Astrocyte of the spinal cord (primary cell): Measurements from ENCODE around the gene SLC6A1.
A peak's percentile ranks its signal among the peaks of the same experiment; 100 is the strongest.

Experiments used
- DNase-seq: peaks from one replicate; pipeline ENCODE4 v3.0.0; 2011; ENCODE audit warnings: low read depth, low spot score
- H3K4me3 ChIP-seq: 2 replicates; pipeline ENCODE4 v1.5.1; 2011; ENCODE audit warnings: low read depth, mild to moderate bottlenecking, low read length, moderate library complexity
- in situ Hi-C: cut with HindIII; loops from 2 replicates; pipeline ENCODE4 v1.10.0; 2017; ENCODE audit warnings: low sequenced_read_pairs
- TF ChIP-seq, protein P1 (sequence below): IDR thresholded peaks from 2 replicates; pipeline ENCODE4 v1.5.1; 2012; ENCODE audit warnings: low read depth, mild to moderate bottlenecking, low read length, inconsistent platforms

Gene SLC6A1

DNA sequence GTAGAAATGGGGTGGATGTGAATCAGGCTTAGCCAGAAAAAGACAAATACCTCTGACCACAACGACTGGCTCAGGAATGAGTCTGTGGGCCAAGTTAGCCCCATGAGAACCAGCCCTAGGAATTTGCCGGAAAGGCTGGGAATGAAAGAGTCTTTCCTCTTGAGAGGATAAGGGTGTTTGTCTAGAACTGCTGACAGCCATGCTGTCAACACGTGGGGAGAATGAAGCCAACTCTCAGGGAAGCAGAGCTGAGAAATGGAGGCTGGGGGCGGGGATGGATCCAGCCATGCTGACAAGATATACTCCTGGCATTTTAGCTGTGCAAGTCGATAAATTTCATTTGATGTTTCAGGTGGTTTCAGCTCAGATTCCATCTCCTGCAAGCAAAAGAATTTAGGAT is 10.6 kb upstream of the SLC6A1 start:
- DNase-seq = peak; percentile 14
- TF ChIP-seq, protein P1, sequence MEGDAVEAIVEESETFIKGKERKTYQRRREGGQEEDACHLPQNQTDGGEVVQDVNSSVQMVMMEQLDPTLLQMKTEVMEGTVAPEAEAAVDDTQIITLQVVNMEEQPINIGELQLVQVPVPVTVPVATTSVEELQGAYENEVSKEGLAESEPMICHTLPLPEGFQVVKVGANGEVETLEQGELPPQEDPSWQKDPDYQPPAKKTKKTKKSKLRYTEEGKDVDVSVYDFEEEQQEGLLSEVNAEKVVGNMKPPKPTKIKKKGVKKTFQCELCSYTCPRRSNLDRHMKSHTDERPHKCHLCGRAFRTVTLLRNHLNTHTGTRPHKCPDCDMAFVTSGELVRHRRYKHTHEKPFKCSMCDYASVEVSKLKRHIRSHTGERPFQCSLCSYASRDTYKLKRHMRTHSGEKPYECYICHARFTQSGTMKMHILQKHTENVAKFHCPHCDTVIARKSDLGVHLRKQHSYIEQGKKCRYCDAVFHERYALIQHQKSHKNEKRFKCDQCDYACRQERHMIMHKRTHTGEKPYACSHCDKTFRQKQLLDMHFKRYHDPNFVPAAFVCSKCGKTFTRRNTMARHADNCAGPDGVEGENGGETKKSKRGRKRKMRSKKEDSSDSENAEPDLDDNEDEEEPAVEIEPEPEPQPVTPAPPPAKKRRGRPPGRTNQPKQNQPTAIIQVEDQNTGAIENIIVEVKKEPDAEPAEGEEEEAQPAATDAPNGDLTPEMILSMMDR = no peak
- in situ Hi-C loops = no loop called here
- no peak overlapping the region for H3K4me3 ChIP-seq

DNA sequence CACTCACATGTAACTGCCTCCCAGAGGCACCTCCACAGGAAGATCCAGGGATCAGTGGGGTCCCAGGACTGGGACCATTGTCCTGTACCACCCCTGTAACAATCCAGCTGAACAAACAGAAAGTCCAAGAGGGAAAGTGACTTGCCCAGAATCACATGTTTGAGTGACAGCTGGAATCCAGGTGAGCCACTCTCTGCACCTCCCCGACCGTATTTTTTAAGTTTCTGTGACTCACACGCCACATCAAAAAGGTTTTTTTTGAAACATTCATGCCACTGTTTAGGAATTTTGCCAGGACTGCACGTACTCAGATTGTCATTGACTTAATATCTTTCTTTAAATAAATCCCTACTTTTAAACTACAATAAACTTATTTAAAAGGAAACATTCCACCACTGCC is 9.8 kb upstream of the SLC6A1 start:
- TF ChIP-seq, protein P1 = no peak
- no peak for DNase-seq
- H3K4me3 ChIP-seq = no peak overlapping the region
- in situ Hi-C loops = no loop called here

DNA sequence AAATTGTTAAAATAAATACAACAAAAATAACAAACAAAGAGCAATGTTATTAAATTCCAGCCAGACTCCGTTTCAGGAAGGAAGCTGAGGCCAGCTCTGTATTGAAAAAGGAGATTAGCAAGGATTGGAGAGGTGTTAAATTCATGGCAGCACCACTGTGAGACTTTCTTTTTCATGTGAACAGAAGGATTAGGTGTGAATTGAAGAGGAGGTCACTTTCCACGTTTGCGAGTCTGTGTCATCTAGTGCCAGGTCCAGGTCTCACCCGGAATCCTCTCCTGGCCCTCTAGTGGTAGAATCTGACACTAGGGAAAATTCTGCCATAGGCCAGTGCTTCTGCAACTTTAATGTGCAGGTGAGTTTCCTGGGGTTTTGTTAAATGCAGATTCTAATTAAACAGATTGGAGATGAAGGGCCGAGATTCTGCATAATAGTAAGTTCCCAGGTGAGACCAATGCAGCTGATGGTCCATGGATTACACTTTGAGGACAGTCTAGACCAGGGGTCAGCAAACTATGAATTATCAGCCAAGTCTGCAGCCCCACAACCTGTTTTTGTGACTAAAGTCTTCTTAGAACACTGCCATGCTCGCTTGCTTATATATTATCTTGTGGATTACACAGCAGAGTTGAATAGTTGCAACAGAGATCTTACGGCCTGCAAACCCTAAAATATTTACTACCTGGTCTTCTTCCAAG is 9.2 kb upstream of the SLC6A1 start:
- TF ChIP-seq, protein P1 = peak; percentile 91
- no peak overlapping the region for H3K4me3 ChIP-seq
- peak; percentile 43 for DNase-seq
- in situ Hi-C loops = no loop called here

DNA sequence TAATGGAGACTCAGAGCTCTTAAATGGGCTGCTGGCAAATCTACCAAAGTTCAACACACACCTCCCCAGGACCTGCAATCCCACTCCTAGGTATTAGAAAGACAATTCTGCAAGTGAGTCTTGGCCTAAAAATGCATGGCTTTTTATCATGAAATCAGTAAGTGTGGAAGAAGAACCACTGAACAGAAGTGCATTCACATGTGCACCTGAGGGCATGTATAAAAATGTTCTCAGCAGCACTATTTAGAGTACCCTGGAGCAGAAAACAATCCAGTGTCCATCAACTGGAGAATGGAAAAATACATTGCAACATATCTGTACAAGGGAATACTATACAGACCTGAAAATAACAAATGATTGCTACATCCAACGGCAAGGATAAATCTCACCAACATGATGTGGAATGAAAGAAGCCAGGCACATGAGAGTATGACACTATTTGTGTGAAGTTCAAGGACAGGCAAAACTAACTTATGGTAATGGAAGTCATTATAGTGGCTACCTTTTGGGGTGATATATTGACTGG is 8.1 kb upstream of the SLC6A1 start:
- no peak for DNase-seq
- TF ChIP-seq, protein P1 = no peak
- H3K4me3 ChIP-seq = no peak overlapping the region
- in situ Hi-C loops = no loop called here

DNA sequence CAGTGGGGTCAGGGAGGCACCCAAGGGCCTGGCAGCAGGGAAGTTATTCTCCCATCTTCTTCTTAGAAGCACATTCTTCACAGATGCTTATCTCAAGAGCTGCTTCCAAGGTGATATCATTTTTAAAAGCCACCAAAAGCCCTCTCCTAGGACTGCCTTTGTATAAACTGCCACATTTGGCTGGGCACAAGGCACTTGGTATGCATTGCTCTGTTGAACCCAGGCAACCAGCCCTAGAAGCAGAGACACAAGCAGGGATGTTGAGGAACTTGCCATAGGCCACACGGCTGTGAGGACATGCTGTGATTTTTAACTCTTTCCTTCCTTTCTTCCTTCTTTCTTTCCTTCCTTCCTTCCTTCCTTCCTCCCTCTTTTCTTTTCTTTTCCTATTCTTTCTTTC is 7.4 kb upstream of the SLC6A1 start:
- no peak overlapping the region for H3K4me3 ChIP-seq
- in situ Hi-C loops = no loop called here
- DNase-seq = no peak
- TF ChIP-seq, protein P1 = no peak

DNA sequence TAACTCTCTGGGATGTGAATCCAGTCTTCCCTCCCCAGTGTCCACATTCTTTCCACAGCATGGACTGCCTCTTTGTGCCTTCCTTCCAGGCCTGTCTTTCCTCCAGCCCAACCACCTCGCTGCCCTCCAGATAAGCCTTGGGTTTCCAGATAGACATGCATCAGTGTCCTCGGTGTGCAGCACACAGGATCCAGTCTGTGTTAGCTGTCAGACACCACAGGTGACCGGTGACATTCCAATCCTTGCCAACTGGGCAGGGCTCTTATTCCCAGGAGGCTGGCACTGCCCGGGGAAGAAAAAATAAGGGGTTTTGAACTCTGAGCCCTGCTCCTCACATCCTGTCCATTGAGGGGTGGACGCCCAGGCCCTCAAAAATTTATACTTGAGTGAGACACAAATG is 6.0 kb upstream of the SLC6A1 start:
- TF ChIP-seq, protein P1 = no peak
- in situ Hi-C loops = no loop called here
- DNase-seq = no peak
- no peak overlapping the region for H3K4me3 ChIP-seq
